Femur (tissue), 1 donor: Measurements from ENCODE around the gene ATP8A1.
"Not testable (repeated sequence)": the region's sequence is repeated elsewhere in the genome, so short reads cannot be mapped to it uniquely, and the experiment has no call there.

Experiments
- DNase-seq: peaks from one replicate; pipeline ENCODE4 v3.0.0-alpha.2; 2017

The ATP8A1 gene

GRCh38 chr4:42656944-42657792, at the start of gene ATP8A1:
ATP8A1 (minus strand) TSS chr4:42657105; CDS start chr4:42656873, 232 bp downstream.
- DNase-seq = peak; percentile 94

- no peak for DNase-seq
Observed at GRCh38 chr4:42706086-42706485, 49.2 kb upstream of the ATP8A1 start.

- DNase-seq = no peak
Observed at GRCh38 chr4:42703813-42704212, 46.9 kb upstream of the ATP8A1 start.

DNA sequence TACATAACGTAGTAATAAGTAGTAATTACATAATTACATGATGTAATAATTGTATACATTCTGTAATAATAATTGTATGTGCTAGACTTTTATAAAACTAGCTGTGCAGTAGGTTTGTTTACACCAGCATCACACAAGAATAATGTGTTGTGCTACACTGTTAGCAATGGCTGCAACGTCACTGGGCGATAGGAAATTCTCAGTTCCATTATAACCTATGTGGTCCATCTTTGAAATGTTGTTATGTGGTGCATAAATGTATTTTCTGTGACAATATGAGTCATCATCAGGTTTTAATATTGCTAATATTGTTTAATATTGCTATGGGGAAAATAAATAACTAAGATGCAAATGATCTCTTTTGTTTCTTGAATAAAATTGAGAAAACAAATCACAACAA, 46.0 kb upstream of the ATP8A1 start:
- DNase-seq = no peak

DNA sequence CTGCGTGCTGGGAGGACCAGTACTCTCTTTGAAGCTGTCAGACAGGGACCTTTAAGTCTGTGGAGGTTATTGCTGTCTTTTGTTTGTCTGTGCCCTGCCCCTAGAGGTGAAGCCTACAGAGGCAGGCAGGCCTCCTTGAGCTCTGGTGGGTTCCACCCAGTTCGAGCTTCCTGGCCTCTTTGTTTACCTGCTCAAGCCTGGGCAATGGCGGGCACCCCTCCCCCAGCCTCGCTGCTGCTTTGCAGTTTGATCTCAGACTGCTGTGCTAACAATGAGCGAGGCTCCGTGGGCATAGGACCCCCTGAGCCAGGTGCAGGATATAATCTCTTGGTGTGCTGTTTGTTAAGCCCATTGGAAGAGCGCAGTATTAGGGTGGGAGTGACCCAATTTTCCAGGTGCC, 44.9 kb upstream of the ATP8A1 start:
- not testable (repeated sequence) for DNase-seq

DNA sequence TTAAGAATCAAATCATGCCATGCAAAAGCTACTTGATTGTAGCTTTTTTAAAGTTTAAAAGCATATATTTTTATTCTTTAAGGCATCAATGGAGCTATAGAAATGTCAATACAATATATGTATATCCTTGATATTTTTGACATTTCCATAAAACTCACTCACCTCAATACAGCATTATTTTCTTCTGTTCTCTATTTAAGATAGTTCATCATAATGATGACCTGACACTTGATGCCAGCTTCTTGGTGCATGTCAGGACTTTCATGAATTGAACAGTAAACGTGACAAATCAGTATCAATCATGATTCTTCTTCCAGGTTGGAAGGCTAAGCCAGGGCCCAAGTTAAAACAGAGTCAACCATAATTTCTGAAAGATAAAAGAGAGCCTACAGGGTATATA, 33.6 kb upstream of the ATP8A1 start:
- no peak for DNase-seq

- DNase-seq = no peak
Observed at GRCh38 chr4:42683393-42683792, 26.5 kb upstream of the ATP8A1 start.

- DNase-seq = no peak
Observed at GRCh38 chr4:42678512-42678911, 21.6 kb upstream of the ATP8A1 start.

GRCh38 chr4:42676066-42676951, 19.4 kb upstream of the ATP8A1 start:
- DNase-seq = no peak

DNA sequence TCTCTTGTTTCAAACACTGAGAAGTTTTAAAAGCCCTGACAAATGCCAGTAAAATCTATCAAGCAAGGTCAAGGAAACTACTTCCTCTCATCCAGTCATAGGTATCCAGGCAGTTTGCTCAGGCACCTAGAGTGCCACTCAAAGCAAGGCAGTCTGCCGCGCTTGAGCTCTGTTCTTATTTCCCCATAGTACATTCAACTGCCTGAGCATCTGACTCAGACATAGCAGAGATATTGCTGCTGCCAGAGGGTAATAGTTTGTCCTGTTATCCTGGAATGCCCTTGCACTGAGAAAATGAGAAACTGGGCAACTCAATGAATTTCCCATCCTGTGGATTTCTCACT, 16.1 kb upstream of the ATP8A1 start:
- peak; percentile 16 for DNase-seq

- no peak for DNase-seq
Observed at GRCh38 chr4:42672359-42673081, 15.6 kb upstream of the ATP8A1 start.

- DNase-seq = no peak
Observed at GRCh38 chr4:42671431-42672194, 14.7 kb upstream of the ATP8A1 start.

DNA sequence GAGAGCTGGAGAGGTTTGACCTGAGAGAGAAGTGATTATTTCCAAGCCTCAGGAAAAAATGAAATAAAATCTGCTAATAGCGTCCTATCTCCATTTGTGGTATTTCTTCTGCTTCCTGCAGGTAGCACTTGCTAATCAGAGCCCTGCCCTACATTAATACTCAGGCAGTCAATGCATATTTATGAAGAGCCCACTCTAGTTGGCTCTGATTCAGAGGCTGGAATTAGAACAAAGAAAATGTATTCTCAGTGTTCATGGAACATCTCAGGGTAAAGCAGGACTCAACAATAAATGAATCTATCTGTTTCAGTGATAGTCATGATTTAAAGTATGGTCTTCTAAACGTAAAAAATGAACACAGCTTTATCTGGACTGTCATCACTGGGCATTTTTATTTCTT, 1.4 kb upstream of the ATP8A1 start:
- DNase-seq = no peak

DNA sequence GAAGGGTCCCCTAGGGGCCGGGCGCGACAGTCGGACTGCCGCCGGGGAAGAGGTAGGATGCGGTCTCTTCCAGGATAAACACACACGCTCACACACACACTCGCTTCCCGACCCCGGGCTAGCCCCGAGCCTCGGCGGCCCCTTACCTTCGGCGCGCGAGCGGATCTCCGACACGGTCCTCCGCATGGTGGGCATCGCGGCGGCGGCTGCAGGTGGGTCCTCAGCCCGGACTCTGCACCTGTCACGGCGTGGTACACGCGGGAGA, 294 bp downstream of the ATP8A1 start:
- DNase-seq = peak; percentile 48

DNA sequence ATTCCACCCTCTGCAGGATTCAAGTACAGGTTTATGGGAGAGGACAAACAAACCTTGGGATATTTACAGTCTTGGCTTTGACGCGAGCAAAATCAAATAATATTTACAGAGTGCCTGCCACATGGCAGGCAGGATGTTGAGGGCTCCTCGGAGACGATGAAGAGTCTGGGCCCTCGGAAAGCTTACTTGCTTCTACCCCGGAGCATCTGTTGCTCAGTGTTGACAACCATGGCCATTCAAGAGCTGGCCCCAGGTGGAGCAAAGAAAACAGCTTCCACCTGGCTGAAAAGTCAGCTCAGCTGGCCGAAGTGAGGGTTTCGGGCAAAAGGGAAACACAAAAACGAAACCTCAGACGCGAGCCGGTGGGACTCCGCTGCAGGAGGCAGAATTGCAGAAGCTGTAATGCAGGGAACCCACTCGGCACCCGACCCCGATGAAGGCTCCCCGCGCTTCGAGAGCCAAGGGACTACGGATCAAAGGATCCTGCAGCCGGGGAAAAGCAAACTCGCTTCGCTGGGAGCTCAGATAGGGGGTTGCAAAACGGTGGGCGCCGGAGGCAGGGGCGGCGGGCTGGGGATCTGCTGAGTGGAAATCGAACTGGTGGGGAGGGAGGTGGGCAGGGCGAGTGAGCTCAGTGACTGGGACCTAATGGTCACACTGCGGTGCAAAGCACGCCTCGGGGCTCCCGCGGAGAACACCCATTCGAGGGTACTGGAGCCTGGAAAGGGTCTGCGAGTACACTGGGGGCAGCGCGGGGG, 805 bp downstream of the ATP8A1 start:
- peak; percentile 46 for DNase-seq

GRCh38 chr4:42655269-42655637, 1.7 kb downstream of the ATP8A1 start:
- no peak for DNase-seq

GRCh38 chr4:42654631-42655268, 2.2 kb downstream of the ATP8A1 start:
- no peak for DNase-seq

GRCh38 chr4:42653626-42654560, 3.0 kb downstream of the ATP8A1 start:
- DNase-seq = peak; percentile 43

- not testable (repeated sequence) for DNase-seq
Observed at GRCh38 chr4:42652529-42653231, 4.2 kb downstream of the ATP8A1 start.

DNA sequence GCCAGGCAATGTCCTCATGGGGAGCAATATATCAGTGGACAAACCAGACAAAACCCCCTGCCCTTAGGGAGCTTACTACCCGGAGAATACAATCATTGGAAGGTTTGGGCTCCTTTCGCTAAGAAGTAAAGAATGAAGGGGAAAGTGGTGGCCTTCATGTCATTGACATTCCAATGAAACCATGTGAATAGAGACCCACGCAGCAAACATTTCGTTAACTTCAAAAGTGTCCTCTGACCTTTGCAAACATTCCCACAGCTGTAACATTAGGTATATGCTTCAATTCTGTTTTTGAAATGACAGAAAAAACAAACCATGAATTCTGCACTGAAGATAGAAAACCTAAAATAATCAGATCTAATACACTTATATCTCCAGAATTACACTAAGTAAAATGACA, 7.0 kb downstream of the ATP8A1 start:
- no peak for DNase-seq
